GM23338 (cell line): ENCODE data around the gene PRR35. TPM values are rescaled to one million over a fixed set of nuclear protein-coding genes. Genes with fewer than 3 reads are reported as not detected.
A peak's percentile ranks its signal among the peaks of the same experiment; 100 is the strongest.

Experiments
- ATAC-seq: fragments of 200-7000 bp; cut with Tn5 transposase; 3 replicates; pipeline ENCODE4 v1.9.1; 2020
- DNase-seq: peaks from one replicate; pipeline ENCODE4 v3.0.0-alpha.2; 2015; ENCODE audit warnings: low spot score
- H2AFZ ChIP-seq: fragments of 200-600 bp; sonication (generic); 2 replicates; pipeline ENCODE4 v1.8.0; 2016; ENCODE audit warnings: antibody characterized with exemption, mild to moderate bottlenecking, moderate library complexity
- H3F3A ChIP-seq: fragments of 200-600 bp; sonication (generic); replicated peaks from 2 replicates; pipeline ENCODE4 v1.8.0; 2017; ENCODE audit warnings: antibody characterized with exemption, mixed run types, low read depth
- H3K27ac ChIP-seq: fragments of 200-600 bp; sonication (generic); 2 replicates; pipeline ENCODE4 v1.6.1; 2016; ENCODE audit warnings: low read depth
- H3K27me3 ChIP-seq: fragments of 200-600 bp; sonication (generic); 2 replicates; pipeline ENCODE4 v1.8.0; 2016; ENCODE audit warnings: mild to moderate bottlenecking, mixed run types, moderate library complexity; ENCODE audit not compliant: insufficient read depth
- H3K36me3 ChIP-seq: fragments of 200-600 bp; sonication (generic); 2 replicates; pipeline ENCODE4 v1.8.0; 2016; ENCODE audit warnings: mild to moderate bottlenecking; ENCODE audit not compliant: insufficient read depth
- H3K4me1 ChIP-seq: fragments of 200-600 bp; sonication (generic); 2 replicates; pipeline ENCODE4 v1.8.0; 2016; ENCODE audit warnings: mild to moderate bottlenecking, moderate library complexity; ENCODE audit not compliant: insufficient read depth
- H3K4me2 ChIP-seq: fragments of 200-600 bp; sonication (generic); 2 replicates; pipeline ENCODE4 v1.7.1; 2017; ENCODE audit warnings: mixed run types
- H3K4me3 ChIP-seq: fragments of 200-600 bp; sonication (generic); 2 replicates; pipeline ENCODE4 v1.6.1; 2016; ENCODE audit warnings: mixed run types
- H3K79me2 ChIP-seq: fragments of 200-600 bp; sonication (generic); replicated peaks from 2 replicates; pipeline ENCODE4 v1.8.0; 2017; ENCODE audit warnings: mild to moderate bottlenecking; ENCODE audit not compliant: insufficient read depth
- H3K9me2 ChIP-seq: fragments of 200-600 bp; sonication (generic); 2 replicates; pipeline ENCODE4 v1.8.0; 2017; ENCODE audit not compliant: insufficient read depth
- H4K20me1 ChIP-seq: fragments of 200-600 bp; sonication (generic); replicated peaks from 2 replicates; pipeline ENCODE4 v1.8.0; 2017; ENCODE audit warnings: mild to moderate bottlenecking; ENCODE audit not compliant: insufficient read depth
- H3K27ac Mint-ChIP-seq: 2 replicates; pipeline ENCODE4 v1.8.0; 2020; ENCODE audit warnings: inconsistent platforms, mild to moderate bottlenecking, moderate library complexity, mixed read lengths
- H3K27me3 Mint-ChIP-seq: 3 replicates; pipeline ENCODE4 v1.8.0; 2022; ENCODE audit warnings: low read depth, mild to moderate bottlenecking, moderate library complexity, mixed read lengths, inconsistent platforms; ENCODE audit not compliant: insufficient read depth, poor library complexity
- H3K36me3 Mint-ChIP-seq: 3 replicates; pipeline ENCODE4 v1.8.0; 2021; ENCODE audit warnings: low read depth, mild to moderate bottlenecking, inconsistent platforms, moderate library complexity, mixed read lengths
- H3K4me1 Mint-ChIP-seq: 3 replicates; pipeline ENCODE4 v1.8.0; 2020; ENCODE audit warnings: mild to moderate bottlenecking, inconsistent platforms, mixed read lengths
- H3K4me3 Mint-ChIP-seq: 3 replicates; pipeline ENCODE4 v1.8.0; 2021; ENCODE audit warnings: moderate library complexity, mild to moderate bottlenecking, inconsistent platforms, mixed read lengths
- H3K9me3 Mint-ChIP-seq: 3 replicates; pipeline ENCODE4 v1.8.0; 2020; ENCODE audit warnings: moderate library complexity, mild to moderate bottlenecking, inconsistent platforms, mixed read lengths
- CREB1 ChIP-seq: fragments of 250-450 bp; sonication (Bioruptor Pico); IDR thresholded peaks from 2 replicates; pipeline ENCODE4 v1.5.0; 2020; ENCODE audit warnings: low read depth, mild to moderate bottlenecking, moderate library complexity
- CTCF ChIP-seq, 2 experiments: fragments of 200-600 bp in 1 of 2; sonication (generic) in 1 of 2; conservative IDR thresholded peaks; 2 replicates each; pipeline versions ENCODE4 v1.5.1 to v1.6.1; 2016 to 2017; ENCODE audit warnings: antibody characterized with exemption in 2 of 2, low read depth in 2 of 2, mild to moderate bottlenecking in 2 of 2, moderate library complexity in 1 of 2
- EZH2 ChIP-seq: fragments of 200-600 bp; sonication (generic); IDR thresholded peaks from one replicate; pipeline ENCODE4 v1.8.0; 2017; ENCODE audit warnings: antibody characterized with exemption, mild to moderate bottlenecking, low read depth; ENCODE audit not compliant: unreplicated experiment
- EZH2phosphoT487 ChIP-seq: fragments of 200-600 bp; sonication (generic); IDR thresholded peaks from one replicate; pipeline ENCODE4 v1.8.1; 2018; ENCODE audit warnings: antibody characterized with exemption; ENCODE audit not compliant: unreplicated experiment
- JUNB ChIP-seq: IDR thresholded peaks from one replicate; pipeline ENCODE4 v1.6.1; 2016; ENCODE audit warnings: antibody characterized with exemption; ENCODE audit not compliant: unreplicated experiment
- REST ChIP-seq: IDR thresholded peaks from one replicate; pipeline ENCODE4 v1.6.1; 2018; ENCODE audit warnings: antibody characterized with exemption; ENCODE audit not compliant: unreplicated experiment
- STAT1 ChIP-seq: IDR thresholded peaks from one replicate; pipeline ENCODE4 v1.6.1; 2016; ENCODE audit warnings: antibody characterized with exemption; ENCODE audit not compliant: unreplicated experiment
- ZNF114 ChIP-seq: fragments of 250-450 bp; sonication (Bioruptor Pico); IDR thresholded peaks from 2 replicates; pipeline ENCODE4 v1.5.0; 2020; ENCODE audit warnings: mild to moderate bottlenecking, moderate library complexity
- ZNF331 ChIP-seq: fragments of 250-450 bp; sonication (Bioruptor Pico); IDR thresholded peaks from 2 replicates; pipeline ENCODE4 v1.5.0; 2020; ENCODE audit warnings: low read depth, mild to moderate bottlenecking, moderate library complexity
- polyA plus RNA-seq: library from polyadenylated mRNA; unstranded; fragments of >200 nt; fragmentation: Nextera tagmentation; extraction: Ambion mirVana; gene quantifications from 2 replicates; pipeline ENCODE4 v1.2.1, GENCODE V29; 2016
- total RNA-seq: library from RNA; depleted of rRNA; stranded (reverse); fragments of >200 nt; shearing (Covaris generic); gene quantifications from 2 replicates; pipeline ENCODE4 v1.2.3, GENCODE V29; 2014
- TF ChIP-seq, protein P1 (sequence below): fragments of 250-450 bp; sonication (Bioruptor Pico); IDR thresholded peaks from 2 replicates; pipeline ENCODE4 v1.5.0; 2020; ENCODE audit warnings: mild to moderate bottlenecking, moderate library complexity

The PRR35 gene
- total and polyA plus RNA-seq, 2 experiments from 2014 or later = 0.32 to 1.4 TPM

DNA sequence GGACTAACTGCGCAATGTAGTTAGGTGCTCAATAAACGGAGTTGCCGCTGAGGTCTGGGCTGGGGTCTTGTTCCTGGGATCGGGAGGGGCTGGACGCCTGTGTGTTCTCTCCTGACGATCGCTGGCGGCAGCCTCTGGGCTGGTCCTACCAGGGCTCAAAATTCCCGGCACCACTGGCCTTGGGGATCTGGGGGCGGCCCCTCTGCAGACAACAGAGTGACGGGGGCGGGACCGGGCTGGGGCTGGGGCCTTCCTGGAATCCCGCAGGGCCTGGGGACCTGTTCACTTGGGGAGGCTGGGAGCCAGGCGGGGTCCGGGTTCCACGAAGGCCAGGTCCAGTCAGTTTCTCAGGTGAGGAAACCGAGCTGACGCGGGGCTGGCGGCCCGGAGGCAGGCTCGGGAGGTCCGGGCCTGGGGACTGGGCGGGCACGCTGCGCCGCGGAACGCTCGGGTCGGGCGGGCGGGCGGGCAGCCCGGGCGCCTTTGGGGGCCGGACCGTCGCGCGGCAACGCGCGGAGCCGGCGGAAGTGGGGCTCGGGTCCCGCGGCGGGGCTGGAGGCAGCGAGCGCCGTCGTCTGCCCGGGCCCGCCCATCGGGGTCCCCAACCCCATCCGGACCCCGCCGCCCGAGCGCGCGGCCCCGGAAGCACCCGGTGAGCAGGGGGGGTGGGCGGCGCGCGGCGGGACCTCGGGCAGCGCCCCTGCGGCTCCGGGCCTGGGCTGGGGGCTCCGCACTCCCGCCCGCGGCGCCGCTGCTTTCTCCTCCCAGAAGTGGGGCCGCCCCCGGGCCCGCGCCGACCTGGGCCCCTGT lies 9.5 kb downstream of the PRR35 start, which contains the start of gene PIGQ (continued):
- TF ChIP-seq REST (no peak), EZH2 (no peak), CREB1 (CRISPR knock-in tag) (no peak), ZNF331 (no peak), CTCF (conservative IDR thresholded peaks at IDR 0.05; ENCODE audit: low read depth in 2 of 2) (no peak), ZNF114 (CRISPR knock-in tag) (no peak)

- Histone ChIP-seq H3K79me2 (peaks cover 8% of the 10 kb centered on the region), H3K36me3 (no peaks in the 10 kb centered on the region), H3K4me1 (peaks cover 6% of the 10 kb centered on the region; the same call in 1 of the 2 replicates), H4K20me1 (no peaks in the 10 kb centered on the region), H3K27ac (no peak overlapping the region), H3K9me2 (no peaks in the 10 kb centered on the region), H2AFZ (no peak overlapping the region), H3K27me3 (no peaks in the 10 kb centered on the region), H3K4me2 (no peak overlapping the region), H3F3A (peaks cover 14% of the 10 kb centered on the region; the same call in 1 of the 2 replicates), H3K4me3 (no peak overlapping the region)
- Mint-ChIP-seq H3K27me3 (peaks cover 7% of the 10 kb centered on the region), H3K4me1 (peaks cover 11% of the 10 kb centered on the region), H3K9me3 (no peaks in the 10 kb centered on the region), H3K27ac (no peak overlapping the region), H3K36me3 (no peaks in the 10 kb centered on the region; the same call in 2 of the 3 replicates), H3K4me3 (peak overlapping the region; percentile 50; the same call in 2 of the 3 replicates)
- ATAC-seq (no peak), DNase-seq (no peak)
- TF ChIP-seq, protein P1, sequence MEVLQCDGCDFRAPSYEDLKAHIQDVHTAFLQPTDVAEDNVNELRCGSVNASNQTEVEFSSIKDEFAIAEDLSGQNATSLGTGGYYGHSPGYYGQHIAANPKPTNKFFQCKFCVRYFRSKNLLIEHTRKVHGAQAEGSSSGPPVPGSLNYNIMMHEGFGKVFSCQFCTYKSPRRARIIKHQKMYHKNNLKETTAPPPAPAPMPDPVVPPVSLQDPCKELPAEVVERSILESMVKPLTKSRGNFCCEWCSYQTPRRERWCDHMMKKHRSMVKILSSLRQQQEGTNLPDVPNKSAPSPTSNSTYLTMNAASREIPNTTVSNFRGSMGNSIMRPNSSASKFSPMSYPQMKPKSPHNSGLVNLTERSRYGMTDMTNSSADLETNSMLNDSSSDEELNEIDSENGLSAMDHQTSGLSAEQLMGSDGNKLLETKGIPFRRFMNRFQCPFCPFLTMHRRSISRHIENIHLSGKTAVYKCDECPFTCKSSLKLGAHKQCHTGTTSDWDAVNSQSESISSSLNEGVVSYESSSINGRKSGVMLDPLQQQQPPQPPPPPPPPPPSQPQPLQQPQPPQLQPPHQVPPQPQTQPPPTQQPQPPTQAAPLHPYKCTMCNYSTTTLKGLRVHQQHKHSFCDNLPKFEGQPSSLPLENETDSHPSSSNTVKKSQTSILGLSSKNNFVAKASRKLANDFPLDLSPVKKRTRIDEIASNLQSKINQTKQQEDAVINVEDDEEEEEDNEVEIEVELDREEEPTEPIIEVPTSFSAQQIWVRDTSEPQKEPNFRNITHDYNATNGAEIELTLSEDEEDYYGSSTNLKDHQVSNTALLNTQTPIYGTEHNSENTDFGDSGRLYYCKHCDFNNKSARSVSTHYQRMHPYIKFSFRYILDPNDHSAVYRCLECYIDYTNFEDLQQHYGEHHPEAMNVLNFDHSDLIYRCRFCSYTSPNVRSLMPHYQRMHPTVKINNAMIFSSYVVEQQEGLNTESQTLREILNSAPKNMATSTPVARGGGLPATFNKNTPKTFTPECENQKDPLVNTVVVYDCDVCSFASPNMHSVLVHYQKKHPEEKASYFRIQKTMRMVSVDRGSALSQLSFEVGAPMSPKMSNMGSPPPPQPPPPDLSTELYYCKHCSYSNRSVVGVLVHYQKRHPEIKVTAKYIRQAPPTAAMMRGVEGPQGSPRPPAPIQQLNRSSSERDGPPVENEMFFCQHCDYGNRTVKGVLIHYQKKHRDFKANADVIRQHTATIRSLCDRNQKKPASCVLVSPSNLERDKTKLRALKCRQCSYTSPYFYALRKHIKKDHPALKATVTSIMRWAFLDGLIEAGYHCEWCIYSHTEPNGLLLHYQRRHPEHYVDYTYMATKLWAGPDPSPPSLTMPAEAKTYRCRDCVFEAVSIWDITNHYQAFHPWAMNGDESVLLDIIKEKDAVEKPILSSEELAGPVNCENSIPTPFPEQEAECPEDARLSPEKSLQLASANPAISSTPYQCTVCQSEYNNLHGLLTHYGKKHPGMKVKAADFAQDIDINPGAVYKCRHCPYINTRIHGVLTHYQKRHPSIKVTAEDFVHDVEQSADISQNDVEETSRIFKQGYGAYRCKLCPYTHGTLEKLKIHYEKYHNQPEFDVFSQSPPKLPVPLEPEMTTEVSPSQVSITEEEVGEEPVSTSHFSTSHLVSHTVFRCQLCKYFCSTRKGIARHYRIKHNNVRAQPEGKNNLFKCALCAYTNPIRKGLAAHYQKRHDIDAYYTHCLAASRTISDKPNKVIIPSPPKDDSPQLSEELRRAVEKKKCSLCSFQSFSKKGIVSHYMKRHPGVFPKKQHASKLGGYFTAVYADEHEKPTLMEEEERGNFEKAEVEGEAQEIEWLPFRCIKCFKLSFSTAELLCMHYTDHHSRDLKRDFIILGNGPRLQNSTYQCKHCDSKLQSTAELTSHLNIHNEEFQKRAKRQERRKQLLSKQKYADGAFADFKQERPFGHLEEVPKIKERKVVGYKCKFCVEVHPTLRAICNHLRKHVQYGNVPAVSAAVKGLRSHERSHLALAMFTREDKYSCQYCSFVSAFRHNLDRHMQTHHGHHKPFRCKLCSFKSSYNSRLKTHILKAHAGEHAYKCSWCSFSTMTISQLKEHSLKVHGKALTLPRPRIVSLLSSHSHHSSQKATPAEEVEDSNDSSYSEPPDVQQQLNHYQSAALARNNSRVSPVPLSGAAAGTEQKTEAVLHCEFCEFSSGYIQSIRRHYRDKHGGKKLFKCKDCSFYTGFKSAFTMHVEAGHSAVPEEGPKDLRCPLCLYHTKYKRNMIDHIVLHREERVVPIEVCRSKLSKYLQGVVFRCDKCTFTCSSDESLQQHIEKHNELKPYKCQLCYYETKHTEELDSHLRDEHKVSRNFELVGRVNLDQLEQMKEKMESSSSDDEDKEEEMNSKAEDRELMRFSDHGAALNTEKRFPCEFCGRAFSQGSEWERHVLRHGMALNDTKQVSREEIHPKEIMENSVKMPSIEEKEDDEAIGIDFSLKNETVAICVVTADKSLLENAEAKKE (CRISPR knock-in tag) = no peak
- TF ChIP-seq STAT1 (no peak), CREB1 (CRISPR knock-in tag) (no peak), EZH2phosphoT487 (no peak), JUNB (no peak), ZNF331 (no peak), EZH2 (no peak)
Observed at GRCh38 chr16:572865-573650, 12.9 kb downstream of the PRR35 start.
